RWPE2 (cell line): Measurements from ENCODE around the gene NID2.

Source experiments
- ATAC-seq: fragments of 200-7000 bp; cut with Tn5 transposase; 3 replicates; pipeline ENCODE4 v1.9.1; 2021; ENCODE audit warnings: low read depth
- DNase-seq: peaks from one replicate; pipeline ENCODE4 v3.0.0-alpha.2; 2020; ENCODE audit warnings: low spot score
- H3K27ac ChIP-seq: fragments of 450-650 bp; 2 replicates; pipeline ENCODE4 v1.5.1; 2017; ENCODE audit warnings: mild to moderate bottlenecking; ENCODE audit not compliant: poor library complexity, severe bottlenecking
- H3K27me3 ChIP-seq: fragments of 250-450 bp; sonication (Bioruptor Pico); 2 replicates; pipeline ENCODE4 v1.5.1; 2021; ENCODE audit warnings: mild to moderate bottlenecking, moderate library complexity; ENCODE audit not compliant: insufficient read depth, poor library complexity, severe bottlenecking
- H3K36me3 ChIP-seq: fragments of 250-450 bp; sonication (Bioruptor Pico); 2 replicates; pipeline ENCODE4 v1.5.1; 2020; ENCODE audit warnings: low read depth, mild to moderate bottlenecking, moderate library complexity
- H3K4me1 ChIP-seq: fragments of 250-450 bp; sonication (Bioruptor Pico); 2 replicates; pipeline ENCODE4 v1.5.1; 2021; ENCODE audit warnings: mild to moderate bottlenecking, moderate library complexity; ENCODE audit not compliant: insufficient read depth, poor library complexity, severe bottlenecking
- H3K4me3 ChIP-seq: fragments of 250-450 bp; sonication (Bioruptor Pico); 2 replicates; pipeline ENCODE4 v1.5.1; 2021; ENCODE audit warnings: mild to moderate bottlenecking, moderate library complexity; ENCODE audit not compliant: severe bottlenecking
- H3K9me3 ChIP-seq: fragments of 250-450 bp; sonication (Bioruptor Pico); 2 replicates; pipeline ENCODE4 v1.5.1; 2021; ENCODE audit warnings: mild to moderate bottlenecking, moderate library complexity; ENCODE audit not compliant: severe bottlenecking
- CTCF ChIP-seq: fragments of 450-650 bp; IDR thresholded peaks from one replicate; pipeline ENCODE4 v1.5.1; 2017; ENCODE audit warnings: mild to moderate bottlenecking, moderate library complexity; ENCODE audit not compliant: poor library complexity, severe bottlenecking

Gene NID2

DNA sequence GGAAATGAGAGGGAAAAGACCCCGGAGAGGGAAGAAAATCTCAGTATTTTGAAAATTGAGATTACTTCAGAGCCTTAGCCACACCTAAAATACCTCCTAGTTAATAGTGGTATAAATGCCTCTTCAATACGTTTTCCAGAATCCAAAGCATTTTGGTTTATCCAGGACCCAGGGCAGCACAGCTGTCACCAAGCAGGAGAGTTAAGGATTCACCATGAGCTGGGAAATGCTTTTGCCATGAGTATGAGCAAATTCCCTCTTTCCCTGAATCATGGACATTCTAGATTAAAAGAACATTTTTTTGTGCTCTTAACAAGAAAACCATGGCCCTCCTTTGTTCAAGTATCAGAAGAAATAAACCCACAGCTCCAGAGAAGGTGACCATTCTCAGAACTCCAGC, 101.3 kb downstream of the NID2 start:
- H3K27ac ChIP-seq: no peak overlapping the region
- no peaks in the 10 kb centered on the region for H3K9me3 ChIP-seq
- TF ChIP-seq CTCF: no peak
- DNase-seq: no peak
- no peak for ATAC-seq
- peaks cover 23% of the 10 kb centered on the region for H3K27me3 ChIP-seq
- H3K4me1 ChIP-seq: no peaks in the 10 kb centered on the region
- H3K36me3 ChIP-seq: no peaks in the 10 kb centered on the region
- no peak overlapping the region for H3K4me3 ChIP-seq

DNA sequence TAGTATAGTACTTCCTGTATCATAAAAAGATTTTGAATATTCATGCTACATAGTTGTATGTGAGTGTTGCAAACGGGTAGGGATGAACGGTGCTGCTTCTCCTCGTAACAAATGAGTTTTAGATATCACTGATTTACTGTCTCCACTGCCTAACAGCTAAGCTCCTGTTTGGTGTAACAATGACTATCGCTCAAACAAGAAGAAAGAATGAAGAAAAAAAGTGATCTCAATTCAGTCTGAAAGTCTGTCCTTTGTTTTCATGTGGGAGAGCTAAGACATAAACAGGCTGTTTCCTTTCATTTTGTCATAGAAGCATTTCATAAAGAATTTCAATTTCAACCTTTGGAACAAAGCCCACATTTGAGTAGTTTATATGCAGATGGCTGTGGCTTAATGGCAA, 105.6 kb downstream of the NID2 start:
- no peak for DNase-seq
- no peak overlapping the region for H3K27ac ChIP-seq
- no peak for TF ChIP-seq CTCF

GRCh38 chr14:51962711-51963110, 106.1 kb downstream of the NID2 start:
- H3K9me3 ChIP-seq: peaks cover 5% of the 10 kb centered on the region
- no peak for DNase-seq
- H3K36me3 ChIP-seq: no peaks in the 10 kb centered on the region
- H3K4me3 ChIP-seq: no peak overlapping the region
- TF ChIP-seq CTCF: no peak
- no peak for ATAC-seq
- H3K27ac ChIP-seq: no peak overlapping the region
- H3K4me1 ChIP-seq: no peaks in the 10 kb centered on the region
- H3K27me3 ChIP-seq: peaks cover 6% of the 10 kb centered on the region

More for the DNA sequence above, 105.6 kb downstream of the NID2 start:
- Histone ChIP-seq H3K9me3 (peaks cover 5% of the 10 kb centered on the region), H3K36me3 (no peaks in the 10 kb centered on the region), H3K27me3 (peaks cover 9% of the 10 kb centered on the region), H3K4me3 (no peak overlapping the region), H3K4me1 (no peaks in the 10 kb centered on the region)
- no peak for ATAC-seq

DNA sequence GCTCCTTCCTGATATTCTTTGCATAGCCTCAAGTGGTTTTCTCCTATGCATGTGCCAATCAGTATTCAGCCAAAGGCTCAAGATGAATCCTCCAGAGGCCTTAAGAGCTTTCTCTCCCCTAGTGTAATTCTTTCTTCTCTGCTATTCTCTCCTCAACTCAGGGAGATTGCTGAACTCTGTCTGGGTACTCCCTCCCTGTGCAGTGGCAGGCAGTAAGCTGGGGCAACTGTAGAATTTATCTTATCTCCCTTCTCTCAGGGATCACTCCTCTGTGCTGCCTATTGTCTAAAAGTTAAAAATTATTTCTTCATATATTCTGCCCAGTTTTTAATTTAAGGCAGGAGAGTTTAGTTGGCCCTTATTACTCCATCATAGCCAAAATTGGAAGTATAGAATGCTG, 108.0 kb downstream of the NID2 start:
- ATAC-seq (no peak), DNase-seq (no peak)
- H3K27ac ChIP-seq: no peak overlapping the region
- H3K4me3 ChIP-seq: no peak overlapping the region
- no peaks in the 10 kb centered on the region for H3K36me3 ChIP-seq
- H3K27me3 ChIP-seq: no peaks in the 10 kb centered on the region
- peaks cover 5% of the 10 kb centered on the region for H3K9me3 ChIP-seq
- no peak for TF ChIP-seq CTCF
- no peaks in the 10 kb centered on the region for H3K4me1 ChIP-seq

DNA sequence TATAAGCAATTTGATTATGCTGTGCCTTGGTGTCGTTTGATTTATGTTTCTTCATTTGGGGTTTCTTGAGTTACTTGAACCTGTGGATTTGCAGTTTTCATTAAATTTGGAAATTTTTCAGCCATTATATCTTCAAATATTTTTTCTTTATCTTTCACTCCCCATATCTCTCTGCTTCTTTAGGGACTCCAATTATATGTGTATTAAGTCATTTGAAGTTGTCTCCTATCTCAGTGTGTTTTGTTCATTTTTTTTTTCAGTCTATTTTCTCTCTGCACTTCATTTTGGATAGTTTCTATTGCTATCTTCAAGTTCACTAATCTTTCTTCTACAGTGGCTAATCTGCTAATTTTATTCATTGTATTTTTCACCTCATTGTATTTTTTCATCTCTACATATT, 108.9 kb downstream of the NID2 start:
- peaks cover 5% of the 10 kb centered on the region for H3K9me3 ChIP-seq
- no peaks in the 10 kb centered on the region for H3K4me1 ChIP-seq
- no peak for TF ChIP-seq CTCF
- no peak for ATAC-seq
- no peak overlapping the region for H3K4me3 ChIP-seq
- H3K27ac ChIP-seq: no peak overlapping the region
- no peak for DNase-seq
- H3K36me3 ChIP-seq: no peaks in the 10 kb centered on the region
- no peaks in the 10 kb centered on the region for H3K27me3 ChIP-seq
